MCF 10A (cell line): ENCODE measurements around the gene FBXO7. TPM values are rescaled to one million over a fixed set of nuclear protein-coding genes. Genes with fewer than 3 reads are reported as not detected.

ENCODE experiments used
- BruUV-seq: library from RNA; stranded (reverse); fragments of 400-500 nt; replicated peaks from 2 replicates; lab custom pipeline; 2021; lab: Mats Ljungman, UMichigan
- CTCF ChIA-PET: fragments of 300-600 bp; sonication (Branson Sonifier 250); formaldehyde crosslinking; extraction: SDS; loops from one replicate; lab custom pipeline; 2021; ENCODE audit warnings: antibody characterized with exemption, inconsistent platforms; lab: Yijun Ruan, JAX
- POLR2A ChIA-PET: fragments of 300-600, 350-650 bp; sonication (Branson Sonifier 250); formaldehyde crosslinking; extraction: SDS; loops from one replicate; lab custom pipeline; 2020; ENCODE audit warnings: antibody characterized with exemption, inconsistent platforms; lab: Yijun Ruan, JAX
- DNase-seq: peaks from one replicate; pipeline ENCODE4 v3.0.0-alpha.2; 2018; ENCODE audit not compliant: unreplicated experiment
- H3K27ac Mint-ChIP-seq: one replicate; pipeline ENCODE4 v1.8.0; 2022; ENCODE audit warnings: mild to moderate bottlenecking, low read depth, mixed read lengths; ENCODE audit not compliant: unreplicated experiment
- H3K27me3 Mint-ChIP-seq: one replicate; pipeline ENCODE4 v1.8.0; 2022; ENCODE audit warnings: mixed read lengths; ENCODE audit not compliant: insufficient read depth, unreplicated experiment
- H3K36me3 Mint-ChIP-seq: one replicate; pipeline ENCODE4 v1.8.0; 2022; ENCODE audit warnings: mild to moderate bottlenecking, moderate library complexity, mixed read lengths; ENCODE audit not compliant: insufficient read depth, unreplicated experiment
- H3K4me1 Mint-ChIP-seq: one replicate; pipeline ENCODE4 v1.8.0; 2022; ENCODE audit warnings: mixed read lengths; ENCODE audit not compliant: insufficient read depth, unreplicated experiment
- H3K4me3 Mint-ChIP-seq: one replicate; pipeline ENCODE4 v1.8.0; 2022; ENCODE audit warnings: mild to moderate bottlenecking, moderate library complexity, mixed read lengths; ENCODE audit not compliant: unreplicated experiment
- H3K9me3 Mint-ChIP-seq: one replicate; pipeline ENCODE4 v1.8.0; 2022; ENCODE audit warnings: mixed read lengths; ENCODE audit not compliant: unreplicated experiment
- intact Hi-C: fragments of 100-400 bp; cut with micrococcal nuclease; formaldehyde crosslinking; loops from 2 replicates; pipeline ENCODE4 v1.14.1; 2022
- total RNA-seq: library from RNA; stranded (reverse); gene quantifications from 2 replicates; pipeline ENCODE4 v1.2.3, GENCODE V29; 2022
- TF ChIP-seq, protein P1 (sequence below): fragments of 200-600 bp; IDR thresholded peaks from one replicate; pipeline ENCODE4 v1.8.0; 2022; ENCODE audit warnings: antibody characterized with exemption, mild to moderate bottlenecking; ENCODE audit not compliant: unreplicated experiment

The FBXO7 gene
- total RNA-seq, 1 experiment from 2014 or later = 76.9 TPM

DNA sequence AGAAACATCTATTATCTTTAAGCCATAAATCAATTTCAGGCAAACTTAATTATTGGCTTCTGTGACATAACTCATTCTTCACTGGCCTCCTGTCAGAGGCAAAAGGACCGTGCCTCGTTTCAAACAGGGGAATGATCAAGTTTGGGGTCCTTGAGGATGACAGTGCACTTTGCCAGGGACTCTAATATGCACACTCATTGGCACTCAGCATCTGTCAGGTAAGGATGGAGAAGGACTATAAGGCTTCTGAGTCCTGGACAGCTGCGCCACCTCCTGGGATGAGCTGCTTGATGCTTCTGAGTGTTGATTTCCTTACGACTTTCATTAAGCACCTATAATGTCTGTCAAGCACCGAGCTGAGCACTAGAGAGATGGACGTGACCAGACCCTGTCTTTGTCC lies 30.5 kb upstream of the FBXO7 start:
- H3K36me3 Mint-ChIP-seq = no peaks in the 10 kb centered on the region
- no peak overlapping the region for H3K27ac Mint-ChIP-seq
- no peaks in the 10 kb centered on the region for H3K27me3 Mint-ChIP-seq
- H3K4me1 Mint-ChIP-seq = peaks cover 4% of the 10 kb centered on the region
- POLR2A ChIA-PET = interaction anchor here (1.9 kb wide), 1 partner anchor 9 kb away, joined by 8 read pairs; no protein-coding TSS in a partner anchor
- TF ChIP-seq, protein P1, sequence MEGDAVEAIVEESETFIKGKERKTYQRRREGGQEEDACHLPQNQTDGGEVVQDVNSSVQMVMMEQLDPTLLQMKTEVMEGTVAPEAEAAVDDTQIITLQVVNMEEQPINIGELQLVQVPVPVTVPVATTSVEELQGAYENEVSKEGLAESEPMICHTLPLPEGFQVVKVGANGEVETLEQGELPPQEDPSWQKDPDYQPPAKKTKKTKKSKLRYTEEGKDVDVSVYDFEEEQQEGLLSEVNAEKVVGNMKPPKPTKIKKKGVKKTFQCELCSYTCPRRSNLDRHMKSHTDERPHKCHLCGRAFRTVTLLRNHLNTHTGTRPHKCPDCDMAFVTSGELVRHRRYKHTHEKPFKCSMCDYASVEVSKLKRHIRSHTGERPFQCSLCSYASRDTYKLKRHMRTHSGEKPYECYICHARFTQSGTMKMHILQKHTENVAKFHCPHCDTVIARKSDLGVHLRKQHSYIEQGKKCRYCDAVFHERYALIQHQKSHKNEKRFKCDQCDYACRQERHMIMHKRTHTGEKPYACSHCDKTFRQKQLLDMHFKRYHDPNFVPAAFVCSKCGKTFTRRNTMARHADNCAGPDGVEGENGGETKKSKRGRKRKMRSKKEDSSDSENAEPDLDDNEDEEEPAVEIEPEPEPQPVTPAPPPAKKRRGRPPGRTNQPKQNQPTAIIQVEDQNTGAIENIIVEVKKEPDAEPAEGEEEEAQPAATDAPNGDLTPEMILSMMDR = peak; percentile 31
- CTCF ChIA-PET = interaction anchor here (0.5 to 3.6 kb wide), 15 partner anchors 9 to 791 kb away, joined by 3 to 23 read pairs (median 4); partner anchors contain the start of gene RTCB
- no TSS peak for BruUV-seq
- no peaks in the 10 kb centered on the region for H3K9me3 Mint-ChIP-seq
- peak; percentile 25 for DNase-seq
- intact Hi-C loops = loop anchor here (1.0 kb wide), 1 partner anchor 341 kb away; no protein-coding TSS in a partner anchor
- H3K4me3 Mint-ChIP-seq = no peak overlapping the region

GRCh38 chr22:32446321-32446720 lies 28.3 kb upstream of the FBXO7 start:
- intact Hi-C loops = no loop called here
- no TSS peak for BruUV-seq
- Mint-ChIP-seq H3K36me3 (no peaks in the 10 kb centered on the region), H3K4me3 (no peak overlapping the region), H3K27me3 (no peaks in the 10 kb centered on the region), H3K27ac (no peak overlapping the region), H3K4me1 (peaks cover 6% of the 10 kb centered on the region), H3K9me3 (no peaks in the 10 kb centered on the region)
- TF ChIP-seq, protein P1 = no peak
- ChIA-PET CTCF (interaction anchor here (0.8 to 1.0 kb wide), 2 partner anchors 27 to 33 kb away, joined by 3 read pairs; no protein-coding TSS in a partner anchor), POLR2A (interaction anchor here (0.6 to 1.5 kb wide), 2 partner anchors 18 to 948 kb away, joined by 4 to 6 read pairs; partner anchors contain the start of gene BPIFC)
- peak; percentile 3 for DNase-seq

DNA sequence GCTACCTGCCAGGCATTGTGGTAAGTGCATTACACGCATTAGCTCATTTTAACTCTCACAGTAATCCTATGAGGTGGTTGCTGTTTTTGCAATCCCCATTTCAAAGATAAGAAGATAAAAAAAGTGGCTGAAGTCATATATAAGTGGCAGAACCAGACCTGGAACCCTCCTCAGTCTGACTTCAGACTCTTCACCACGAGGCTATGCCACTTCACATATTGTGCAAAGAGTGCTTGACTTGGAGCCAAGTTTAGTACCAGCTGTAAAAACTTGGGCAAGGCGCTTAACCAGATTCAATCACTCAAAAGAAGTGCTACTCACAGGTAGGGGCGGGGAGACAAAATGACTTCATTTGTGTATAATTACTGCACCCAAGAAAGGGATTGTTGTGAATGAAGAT lies 25.6 kb upstream of the FBXO7 start:
- TF ChIP-seq, protein P1 = no peak
- Mint-ChIP-seq H3K4me1 (peaks cover 6% of the 10 kb centered on the region), H3K4me3 (no peak overlapping the region), H3K36me3 (no peaks in the 10 kb centered on the region), H3K27me3 (peaks cover 19% of the 10 kb centered on the region), H3K9me3 (no peaks in the 10 kb centered on the region), H3K27ac (no peak overlapping the region)
- peak; percentile 42 for DNase-seq
- no TSS peak for BruUV-seq
- POLR2A ChIA-PET = interaction anchor here (1.6 to 2.3 kb wide), 2 partner anchors 15 to 37 kb away, joined by 5 to 8 read pairs; partner anchors contain the start of genes BPIFC and RTCB
- CTCF ChIA-PET = interaction anchor here (0.6 to 2.6 kb wide), 7 partner anchors 12 to 645 kb away, joined by 3 to 6 read pairs (median 5); partner anchors contain the start of gene RTCB
- intact Hi-C loops = no loop called here

DNA sequence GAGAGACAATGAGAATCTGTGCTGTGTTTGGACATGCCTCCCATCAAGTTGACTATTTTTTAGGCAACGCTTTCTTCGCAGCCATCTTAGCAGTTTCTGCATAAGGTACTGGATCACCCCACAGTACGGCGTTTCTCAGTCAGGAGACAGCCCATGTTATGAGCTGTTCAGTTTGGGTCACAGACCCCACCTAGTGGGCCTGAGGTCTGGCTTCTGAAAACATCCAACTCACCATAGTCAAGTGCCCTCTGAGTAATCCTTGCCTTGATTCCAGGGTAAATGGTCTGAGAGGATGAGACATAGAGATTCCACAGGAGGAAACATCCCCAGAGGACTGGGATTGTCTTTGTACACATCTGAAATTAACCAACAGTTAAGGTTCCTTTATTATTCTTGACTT lies 17.6 kb upstream of the FBXO7 start:
- ChIA-PET CTCF (no interaction called here), POLR2A (no interaction called here)
- Mint-ChIP-seq H3K27ac (no peak overlapping the region), H3K9me3 (no peaks in the 10 kb centered on the region), H3K36me3 (no peaks in the 10 kb centered on the region), H3K4me3 (no peak overlapping the region), H3K27me3 (peaks cover 67% of the 10 kb centered on the region), H3K4me1 (no peaks in the 10 kb centered on the region)
- intact Hi-C loops = no loop called here
- no peak for DNase-seq
- TF ChIP-seq, protein P1 = no peak
- no TSS peak for BruUV-seq
